K562 (cell line): ENCODE data around the gene NOL4L. TPM values are rescaled to one million over a fixed set of nuclear protein-coding genes. Genes with fewer than 3 reads are reported as not detected.

Source experiments
- ATAC-seq: fragments of 200-7000 bp; cut with Tn5 transposase; 3 replicates; pipeline ENCODE4 v1.9.1; 2020; ENCODE audit warnings: moderate library complexity
- BruUV-seq: library from RNA; stranded (reverse); fragments of 400-500 nt; replicated peaks from 2 replicates; lab custom pipeline; 2021; lab: Mats Ljungman, UMichigan
- CTCF ChIA-PET: fragments of 300-600 bp; formaldehyde crosslinking; extraction: SDS; loops from one replicate; lab custom pipeline; 2021; ENCODE audit warnings: low intra/inter-chr PET ratio; lab: Yijun Ruan, JAX
- POLR2A ChIA-PET: fragments of 300-600, 350-650 bp; sonication (Branson Sonifier 250); formaldehyde crosslinking; extraction: SDS; loops from one replicate; lab custom pipeline; 2021; ENCODE audit warnings: antibody characterized with exemption, inconsistent platforms; lab: Yijun Ruan, JAX
- DNase-seq, 4 experiments: peaks; one replicate each; pipeline versions ENCODE4 v3.0.0 to v3.0.0-alpha.2; 2011 to 2018; ENCODE audit warnings: low spot score in 3 of 4, mixed read lengths in 3 of 4; ENCODE audit errors: extremely low read depth in 1 of 4
- FAIRE-seq: peaks from 2 replicates; lab custom pipeline; 2011; peaks lifted over from hg19 to GRCh38; lab: Jason Lieb, UNC
- H2AFZ ChIP-seq: 2 replicates; pipeline ENCODE4 v1.6.0; 2011; ENCODE audit warnings: low read depth, low read length, control low read depth, inconsistent platforms
- H3K27ac ChIP-seq: fragments of 200-600 bp; 3 replicates; pipeline ENCODE4 v1.8.0; 2011; ENCODE audit warnings: low read depth, mild to moderate bottlenecking, control low read depth, inconsistent platforms, low read length, moderate library complexity, mixed read lengths; ENCODE audit errors: extremely low read depth
- H3K27me3 ChIP-seq, 2 experiments: fragments of 300-600 bp in 1 of 2; 2 replicates in 1 of 2; 3 replicates in 1 of 2; pipeline versions ENCODE4 v1.6.0 to v1.8.0; 2011; ENCODE audit warnings: inconsistent platforms in 2 of 2, low read length in 2 of 2, mild to moderate bottlenecking in 1 of 2, mixed read lengths in 1 of 2, moderate library complexity in 1 of 2; ENCODE audit not compliant: control insufficient read depth in 2 of 2, insufficient read depth in 2 of 2
- H3K36me3 ChIP-seq: fragments of 300-600 bp; 3 replicates; pipeline ENCODE4 v1.8.0; 2011; ENCODE audit warnings: mild to moderate bottlenecking, low read length, inconsistent platforms; ENCODE audit not compliant: control insufficient read depth, insufficient read depth
- H3K4me1 ChIP-seq, 2 experiments: fragments of 200-600 bp in 1 of 2; replicated peaks in 1 of 2; 2 replicates in 1 of 2; 3 replicates in 1 of 2; pipeline versions ENCODE4 v1.5.1 to v1.8.0; 2011; ENCODE audit warnings: inconsistent platforms in 2 of 2, low read length in 2 of 2, mild to moderate bottlenecking in 1 of 2, mixed read lengths in 1 of 2, moderate library complexity in 1 of 2; ENCODE audit not compliant: control insufficient read depth in 2 of 2, insufficient read depth in 2 of 2
- H3K4me2 ChIP-seq: 2 replicates; pipeline ENCODE4 v1.6.1; 2011; ENCODE audit warnings: low read length, control low read depth, inconsistent platforms, mixed read lengths; ENCODE audit not compliant: insufficient read depth
- H3K4me3 ChIP-seq: fragments of 200-600 bp; sonication (generic), shearing (Covaris generic); 2 replicates; pipeline ENCODE4 v1.5.1; 2016; ENCODE audit warnings: control low read depth, inconsistent platforms
- H3K79me2 ChIP-seq: fragments of 200-600 bp; 3 replicates; pipeline ENCODE4 v1.8.0; 2011; ENCODE audit warnings: low read length, inconsistent platforms; ENCODE audit not compliant: control insufficient read depth, insufficient read depth
- H3K9ac ChIP-seq, 2 experiments: 2 replicates each; pipeline versions ENCODE4 v1.6.0 to v1.6.1; 2011; ENCODE audit warnings: low read depth in 2 of 2, low read length in 2 of 2, control low read depth in 1 of 2, inconsistent platforms in 1 of 2, mild to moderate bottlenecking in 1 of 2, mixed read lengths in 1 of 2; ENCODE audit not compliant: insufficient read depth in 1 of 2
- H3K9me1 ChIP-seq: one replicate; pipeline ENCODE4 v1.6.0; 2011; ENCODE audit warnings: inconsistent platforms, mild to moderate bottlenecking, low read length, moderate library complexity; ENCODE audit not compliant: control insufficient read depth, insufficient read depth
- H3K9me3 ChIP-seq: replicated peaks from 2 replicates; pipeline ENCODE4 v1.5.1; 2011; ENCODE audit warnings: low read depth, low read length, inconsistent platforms; ENCODE audit not compliant: control insufficient read depth, insufficient read depth
- H4K20me1 ChIP-seq: replicated peaks from 2 replicates; pipeline ENCODE4 v1.6.1; 2011; ENCODE audit warnings: low read length, inconsistent platforms, mixed read lengths; ENCODE audit not compliant: control insufficient read depth, insufficient read depth
- ETV1 ChIP-seq: fragments of 450-650 bp; conservative IDR thresholded peaks from 2 replicates; pipeline ENCODE4 v1.6.1; 2016; ENCODE audit warnings: missing genetic modification characterization, control low read depth, low read depth, missing compliant biosample characterization
- HMGXB4 ChIP-seq: sonication (generic); formaldehyde crosslinking; IDR thresholded peaks from 2 replicates; pipeline ENCODE4 v1.8.1; 2023; ENCODE audit warnings: mild to moderate bottlenecking, missing genetic modification reagents
- POLR2G ChIP-seq: fragments of 200-400 bp; formaldehyde crosslinking; IDR thresholded peaks from 2 replicates; pipeline ENCODE4 v1.6.1; 2017; ENCODE audit warnings: low read depth, mild to moderate bottlenecking, antibody characterized with exemption, low read length, moderate library complexity
- RBFOX2 ChIP-seq: fragments of 200-400 bp; formaldehyde crosslinking; IDR thresholded peaks from 2 replicates; pipeline ENCODE4 v1.6.1; 2017; ENCODE audit warnings: low read depth, mild to moderate bottlenecking, low read length, moderate library complexity
- WHSC1 ChIP-seq: IDR thresholded peaks from one replicate; pipeline ENCODE4 v1.6.1; 2012; ENCODE audit warnings: low read length, control low read depth, inconsistent platforms
- ZBTB34 ChIP-seq: fragments of 250-450 bp; sonication (Bioruptor Pico); IDR thresholded peaks from 2 replicates; pipeline ENCODE4 v1.8.0; 2021; ENCODE audit warnings: mild to moderate bottlenecking, moderate library complexity
- ZFX ChIP-seq: sonication (generic); formaldehyde crosslinking; IDR thresholded peaks from 2 replicates; pipeline ENCODE4 v1.8.0; 2022; ENCODE audit warnings: mild to moderate bottlenecking, missing genetic modification reagents, moderate library complexity
- ZNF778 ChIP-seq: fragments of 450-650 bp; formaldehyde crosslinking; IDR thresholded peaks from 2 replicates; pipeline ENCODE4 v1.4.0; 2020; ENCODE audit warnings: mild to moderate bottlenecking, moderate library complexity
- WGBS: fragments of 100-300 bp; shearing (Covaris generic); methylation state at CpG from one replicate; pipeline ENCODE4 v1.1.6; 2016; ENCODE audit warnings: low coverage, mixed read lengths; ENCODE audit not compliant: insufficient coverage; ENCODE audit errors: missing lambda C conversion rate; 5-methylcytosine and 5-hydroxymethylcytosine counted together
- in situ Hi-C: fragments of 300-500 bp; cut with MboI; formaldehyde crosslinking; loops from 4 replicates; pipeline ENCODE4 v1.15.0; 2018; ENCODE audit warnings: inconsistent platforms, mixed read lengths
- intact Hi-C: fragments of 100-400 bp; cut with micrococcal nuclease; formaldehyde crosslinking; loops from 2 replicates; pipeline ENCODE4 v1.14.2; 2022
- polyA plus RNA-seq, 8 experiments: library from polyadenylated mRNA; depleted of rRNA in 4 of 8; stranded (reverse) in 5 of 8; unstranded in 3 of 8; fragments of >200 nt; fragmentation: Nextera tagmentation in 2 of 8; fragmentation: Illumina TruSeq in 1 of 8; extraction: Ambion mirVana in 2 of 8; extraction: Trizol in 1 of 8; gene quantifications; 2 replicates each; pipeline versions ENCODE4 v1.2.1 to v1.2.3, GENCODE V29; 2011 to 2014; ENCODE audit warnings: inconsistent platforms in 1 of 8, missing spikeins in 1 of 8
- total RNA-seq, 7 experiments: library from RNA; depleted of rRNA in 6 of 7; stranded (reverse); fragments of >200 nt in 6 of 7; fragmentation: Illumina TruSeq in 2 of 7; extraction: Trizol in 2 of 7; gene quantifications; 2 replicates each; pipeline versions ENCODE4 v1.2.1 to v1.2.3, GENCODE V29; 2011 to 2021; ENCODE audit warnings: low replicate concordance in 1 of 7

Gene NOL4L
- total and polyA plus RNA-seq, 9 of the 15 experiments (the other 6 are each of a cell fraction or from before 2014, with no cell fraction given), result 5.1 to 36.2 (median 13.6) TPM

GRCh38 chr20:32629813-32630212, 44.7 kb upstream of the NOL4L start:
- DNase-seq, result no peak

More at GRCh38 chr20:32629813-32630212, 44.7 kb upstream of the NOL4L start:
- no peak overlapping the region; the same call in none of the 2 replicates for H3K4me3 ChIP-seq
- peak overlapping the region; percentile 54 to 92 for H3K9ac ChIP-seq
- BruUV-seq, result TSS peak; percentile 1
- H3K4me1 ChIP-seq, result peaks cover 68 to 79% of the 10 kb centered on the region in 2 experiments
- FAIRE-seq (no peak), ATAC-seq (no peak)
- TF ChIP-seq POLR2G (peak; percentile 60), ZBTB34 (CRISPR knock-in tag) (no peak), HMGXB4 (CRISPR knock-in tag) (0 out of 2 replicates have a peak, but pooled peaks have one; percentile 11), RBFOX2 (peak; percentile 67; the same call in 1 of the 2 replicates), ZFX (CRISPR knock-in tag) (0 out of 2 replicates have a peak, but pooled peaks have one; percentile 10), WHSC1 (peak; percentile 21), ZNF778 (no peak), ETV1 (tag) (0 out of 2 replicates have a peak, but pooled peaks have one; percentile 29)
- peaks cover 61% of the 10 kb centered on the region for H3K36me3 ChIP-seq
- no peak overlapping the region for H2AFZ ChIP-seq
- no peaks in the 10 kb centered on the region for H3K9me3 ChIP-seq
- CTCF ChIA-PET, result no interaction called here
- H3K4me2 ChIP-seq, result peak overlapping the region; percentile 72
- intact Hi-C loops (loop anchor here (5.0 kb wide), 2 partner anchors 48 to 93 kb away; no protein-coding TSS in a partner anchor), in situ Hi-C loops (loop anchor here (25.0 kb wide), 1 partner anchor 1043 kb away; no protein-coding TSS in a partner anchor)
- H3K27ac ChIP-seq, result peak overlapping the region; percentile 84
- POLR2A ChIA-PET, result interaction anchor here (0.5 to 7.8 kb wide), 9 partner anchors 9 to 125 kb away, joined by 3 to 110 read pairs (median 3); no protein-coding TSS in a partner anchor
- H3K27me3 ChIP-seq, result no peaks in the 10 kb centered on the region
- peaks cover 92% of the 10 kb centered on the region for H3K79me2 ChIP-seq
- whole genome bisulfite sequencing, result 71% methylated on average over 12 of the region's 13 CpGs
- H4K20me1 ChIP-seq, result peaks cover 4% of the 10 kb centered on the region
- H3K9me1 ChIP-seq, result no peaks in the 10 kb centered on the region
